HCT116 (cell line): ENCODE results near the gene HES2. TPM values are rescaled to one million over a fixed set of nuclear protein-coding genes. Genes with fewer than 3 reads are reported as not detected.

ENCODE experiments used
- ATAC-seq: fragments of 200-7000 bp; cut with Tn5 transposase; 2 replicates; pipeline ENCODE4 v1.9.1; 2020; ENCODE audit warnings: mild to moderate bottlenecking, moderate library complexity
- BruUV-seq: library from RNA; stranded (reverse); fragments of 400-500 nt; replicated peaks from 2 replicates; lab custom pipeline; 2021; lab: Mats Ljungman, UMichigan
- CTCF ChIA-PET: fragments of 300-600 bp; sonication (Branson Sonifier 250); formaldehyde crosslinking; loops from one replicate; lab custom pipeline; 2021; ENCODE audit warnings: antibody characterized with exemption; lab: Charles Lee
- POLR2A ChIA-PET: fragments of 300-600, 350-600 bp; sonication (Branson Sonifier 250); formaldehyde crosslinking; loops from one replicate; lab custom pipeline; 2021; ENCODE audit warnings: antibody characterized with exemption; lab: Charles Lee
- RAD21 ChIA-PET, 2 experiments: fragments of 300-600 bp; sonication (Branson Sonifier 250); formaldehyde crosslinking; loops; one replicate each; lab custom pipeline; 2023; ENCODE audit warnings: low total read pairs in 2 of 2; ENCODE audit not compliant: uncharacterized antibody in 2 of 2, unreplicated experiment in 2 of 2, low non-redundant PET in 1 of 2; lab: Charles Lee
- DNase-seq: peaks from one replicate; pipeline ENCODE4 v3.0.0-alpha.2; 2010; ENCODE audit warnings: low read depth, low spot score
- H2AFZ ChIP-seq: fragments of 200-600 bp; shearing (Covaris generic), sonication (generic); 2 replicates; pipeline ENCODE4 v1.6.1; 2017; ENCODE audit warnings: low read depth, mixed run types, mixed read lengths, antibody characterized with exemption, low read length; ENCODE audit not compliant: poor library complexity, severe bottlenecking
- H3K27ac ChIP-seq: 2 replicates; pipeline ENCODE4 v1.5.1; 2012; ENCODE audit warnings: low read depth, low read length
- H3K27me3 ChIP-seq: fragments of 200-600 bp; sonication (generic); 2 replicates; pipeline ENCODE4 v1.6.1; 2016; ENCODE audit warnings: mixed run types, low read length, mixed read lengths; ENCODE audit not compliant: insufficient read depth
- H3K36me3 ChIP-seq, 2 experiments: fragments of 200-500 bp in 1 of 2; fragments of 200-600 bp in 1 of 2; sonication (Bioruptor generic) in 1 of 2; sonication (generic) in 1 of 2; 2 replicates each; pipeline versions ENCODE4 v1.5.1 to v1.6.1; 2014 to 2016; ENCODE audit warnings: low read length in 2 of 2, inconsistent platforms in 1 of 2, mixed read lengths in 1 of 2, mixed run types in 1 of 2; ENCODE audit not compliant: insufficient read depth in 2 of 2, control insufficient read depth in 1 of 2
- H3K4me1 ChIP-seq, 2 experiments: fragments of 200-600 bp in 1 of 2; sonication (generic) in 1 of 2; 2 replicates each; pipeline versions ENCODE4 v1.5.1 to v1.6.1; 2012 to 2017; ENCODE audit warnings: low read length in 2 of 2, inconsistent platforms in 1 of 2, mild to moderate bottlenecking in 1 of 2, mixed read lengths in 1 of 2, mixed run types in 1 of 2, moderate library complexity in 1 of 2; ENCODE audit not compliant: insufficient read depth in 2 of 2, control insufficient read depth in 1 of 2
- H3K4me2 ChIP-seq: fragments of 200-600 bp; sonication (generic); 2 replicates; pipeline ENCODE4 v1.6.1; 2017; ENCODE audit warnings: mixed run types, low read length, mixed read lengths
- H3K4me3 ChIP-seq, 2 experiments: fragments of 200-600 bp in 1 of 2; sonication (generic) in 1 of 2; replicated peaks in 1 of 2; 2 replicates each; pipeline ENCODE4 v1.5.1; 2011 to 2016; ENCODE audit warnings: low read length in 2 of 2, control low read depth in 1 of 2, low read depth in 1 of 2, mild to moderate bottlenecking in 1 of 2, mixed read lengths in 1 of 2, mixed run types in 1 of 2
- H3K79me2 ChIP-seq: fragments of 200-600 bp; sonication (generic); 2 replicates; pipeline ENCODE4 v1.6.1; 2017; ENCODE audit warnings: mild to moderate bottlenecking, mixed run types, low read length, moderate library complexity, mixed read lengths; ENCODE audit not compliant: insufficient read depth
- H3K9ac ChIP-seq: fragments of 200-600 bp; sonication (generic); 2 replicates; pipeline ENCODE4 v1.6.1; 2016; ENCODE audit warnings: low read length, mixed read lengths
- H3K9me2 ChIP-seq: fragments of 200-600 bp; sonication (generic), shearing (Covaris generic); 2 replicates; pipeline ENCODE4 v1.6.1; 2017; ENCODE audit warnings: mixed run types, mild to moderate bottlenecking, moderate library complexity; ENCODE audit not compliant: insufficient read depth
- H3K9me3 ChIP-seq, 2 experiments: fragments of 200-500 bp in 1 of 2; fragments of 200-600 bp in 1 of 2; sonication (Bioruptor generic) in 1 of 2; sonication (generic) in 1 of 2; 2 replicates each; pipeline ENCODE4 v1.6.1; 2014 to 2017; ENCODE audit warnings: low read length in 2 of 2, mixed read lengths in 2 of 2, inconsistent platforms in 1 of 2, low read depth in 1 of 2, mild to moderate bottlenecking in 1 of 2, mixed run types in 1 of 2, moderate library complexity in 1 of 2; ENCODE audit not compliant: control insufficient read depth in 1 of 2, insufficient read depth in 1 of 2
- H4K20me1 ChIP-seq: fragments of 200-600 bp; sonication (generic), shearing (Covaris generic); 2 replicates; pipeline ENCODE4 v1.6.1; 2017; ENCODE audit warnings: mixed run types, mild to moderate bottlenecking, moderate library complexity; ENCODE audit not compliant: insufficient read depth
- CBX3 ChIP-seq: IDR thresholded peaks from 2 replicates; pipeline ENCODE4 v1.6.1; 2012; ENCODE audit warnings: low read depth
- EZH2 ChIP-seq: fragments of 200-600 bp; sonication (generic); IDR thresholded peaks from 2 replicates; pipeline ENCODE4 v1.6.1; 2017; ENCODE audit warnings: antibody characterized with exemption, mixed run types
- EZH2phosphoT487 ChIP-seq: fragments of 200-600 bp; IDR thresholded peaks from 2 replicates; pipeline ENCODE4 v1.6.1; 2018; ENCODE audit warnings: antibody characterized with exemption, borderline replicate concordance
- FOSL1 ChIP-seq: IDR thresholded peaks from 2 replicates; pipeline ENCODE4 v1.6.1; 2012; ENCODE audit warnings: low read depth
- JUND ChIP-seq: IDR thresholded peaks from 2 replicates; pipeline ENCODE4 v1.6.1; 2012
- POLR2AphosphoS5 ChIP-seq: IDR thresholded peaks from 2 replicates; pipeline ENCODE4 v1.6.1; 2011; ENCODE audit warnings: mild to moderate bottlenecking, low read depth, low read length, moderate library complexity
- RAD21 ChIP-seq: IDR thresholded peaks from 2 replicates; pipeline ENCODE4 v1.6.1; 2012; ENCODE audit warnings: low read depth, mild to moderate bottlenecking
- SRF ChIP-seq: IDR thresholded peaks from 2 replicates; pipeline ENCODE4 v1.6.1; 2012; ENCODE audit warnings: low read depth
- TCF7L2 ChIP-seq: IDR thresholded peaks from 2 replicates; pipeline ENCODE4 v1.7.0; 2011; ENCODE audit warnings: borderline replicate concordance, inconsistent platforms; ENCODE audit not compliant: insufficient read depth, insufficient read length; ENCODE audit errors: extremely low read depth
- YY1 ChIP-seq: IDR thresholded peaks from 2 replicates; pipeline ENCODE4 v1.6.1; 2011; ENCODE audit warnings: low read length, low read depth, moderate library complexity, mild to moderate bottlenecking; ENCODE audit not compliant: insufficient replicate concordance; ENCODE audit errors: extremely low read depth
- ZFX ChIP-seq: fragments of 450-650 bp; IDR thresholded peaks from 2 replicates; pipeline ENCODE4 v1.6.1; 2017
- intact Hi-C: fragments of 100-400 bp; cut with micrococcal nuclease; formaldehyde crosslinking; loops from 2 replicates; pipeline ENCODE4 v1.10.0; 2022
- total RNA-seq: library from RNA; stranded (reverse); gene quantifications from one replicate; pipeline ENCODE4 v1.2.1, GENCODE V29; 2021; ENCODE audit not compliant: unreplicated experiment
- TF ChIP-seq, protein P1 (sequence below): IDR thresholded peaks from 2 replicates; pipeline ENCODE4 v1.6.1; 2012
- TF ChIP-seq, protein P2 (sequence below): IDR thresholded peaks from 2 replicates; pipeline ENCODE4 v1.6.1; 2012; ENCODE audit warnings: low read depth
- TF ChIP-seq, protein P3 (sequence below): IDR thresholded peaks from 2 replicates; pipeline ENCODE4 v1.6.1; 2012

Gene HES2
- total RNA-seq, 1 experiment from 2014 or later, result 8.4 TPM

DNA sequence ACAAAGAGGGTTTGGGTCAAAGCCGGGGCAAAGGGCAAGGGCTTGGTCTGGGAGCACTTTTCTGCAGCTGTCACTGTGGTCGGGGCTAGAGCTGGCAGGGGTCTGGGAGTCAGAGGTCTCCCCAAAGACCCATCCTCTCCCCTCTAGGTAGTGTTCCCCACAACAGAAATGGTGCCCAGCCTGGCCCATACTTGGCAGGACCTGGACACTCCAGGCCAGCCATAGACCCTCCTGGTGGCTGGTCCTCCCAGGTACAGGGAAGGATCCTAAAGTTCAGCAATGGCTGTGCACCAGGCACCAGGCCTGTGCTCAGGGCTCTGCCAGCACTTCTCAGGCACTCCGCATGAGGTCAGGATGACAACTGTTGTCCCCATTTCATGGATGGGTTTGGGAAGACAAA, 15.8 kb upstream of the HES2 start:
- Histone ChIP-seq H3K9ac (no peak overlapping the region), H3K27me3 (no peaks in the 10 kb centered on the region), H3K4me2 (no peak overlapping the region), H3K27ac (no peak overlapping the region), H4K20me1 (no peaks in the 10 kb centered on the region), H3K9me2 (no peaks in the 10 kb centered on the region), H3K4me3 (no peak overlapping the region), H3K36me3 (no peaks in the 10 kb centered on the region), H2AFZ (no peak overlapping the region), H3K9me3 (no peaks in the 10 kb centered on the region), H3K79me2 (no peaks in the 10 kb centered on the region), H3K4me1 (peaks cover 8 to 20% of the 10 kb centered on the region in 2 experiments)
- intact Hi-C loops, result no loop called here
- RAD21 ChIA-PET, result no interaction called here
- POLR2A ChIA-PET, result no interaction called here
- CTCF ChIA-PET, result interaction anchor here (0.9 kb wide), 1 partner anchor 231 kb away, joined by 4 read pairs; no protein-coding TSS in a partner anchor
- TF ChIP-seq RAD21 (no peak), TCF7L2 (no peak), SRF (no peak), POLR2AphosphoS5 (no peak), FOSL1 (no peak), CBX3 (no peak), YY1 (no peak), ZFX (no peak), EZH2 (no peak), EZH2phosphoT487 (no peak), JUND (no peak)
- TF ChIP-seq, protein P1, sequence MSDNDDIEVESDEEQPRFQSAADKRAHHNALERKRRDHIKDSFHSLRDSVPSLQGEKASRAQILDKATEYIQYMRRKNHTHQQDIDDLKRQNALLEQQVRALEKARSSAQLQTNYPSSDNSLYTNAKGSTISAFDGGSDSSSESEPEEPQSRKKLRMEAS, result no peak
- TF ChIP-seq, protein P2, sequence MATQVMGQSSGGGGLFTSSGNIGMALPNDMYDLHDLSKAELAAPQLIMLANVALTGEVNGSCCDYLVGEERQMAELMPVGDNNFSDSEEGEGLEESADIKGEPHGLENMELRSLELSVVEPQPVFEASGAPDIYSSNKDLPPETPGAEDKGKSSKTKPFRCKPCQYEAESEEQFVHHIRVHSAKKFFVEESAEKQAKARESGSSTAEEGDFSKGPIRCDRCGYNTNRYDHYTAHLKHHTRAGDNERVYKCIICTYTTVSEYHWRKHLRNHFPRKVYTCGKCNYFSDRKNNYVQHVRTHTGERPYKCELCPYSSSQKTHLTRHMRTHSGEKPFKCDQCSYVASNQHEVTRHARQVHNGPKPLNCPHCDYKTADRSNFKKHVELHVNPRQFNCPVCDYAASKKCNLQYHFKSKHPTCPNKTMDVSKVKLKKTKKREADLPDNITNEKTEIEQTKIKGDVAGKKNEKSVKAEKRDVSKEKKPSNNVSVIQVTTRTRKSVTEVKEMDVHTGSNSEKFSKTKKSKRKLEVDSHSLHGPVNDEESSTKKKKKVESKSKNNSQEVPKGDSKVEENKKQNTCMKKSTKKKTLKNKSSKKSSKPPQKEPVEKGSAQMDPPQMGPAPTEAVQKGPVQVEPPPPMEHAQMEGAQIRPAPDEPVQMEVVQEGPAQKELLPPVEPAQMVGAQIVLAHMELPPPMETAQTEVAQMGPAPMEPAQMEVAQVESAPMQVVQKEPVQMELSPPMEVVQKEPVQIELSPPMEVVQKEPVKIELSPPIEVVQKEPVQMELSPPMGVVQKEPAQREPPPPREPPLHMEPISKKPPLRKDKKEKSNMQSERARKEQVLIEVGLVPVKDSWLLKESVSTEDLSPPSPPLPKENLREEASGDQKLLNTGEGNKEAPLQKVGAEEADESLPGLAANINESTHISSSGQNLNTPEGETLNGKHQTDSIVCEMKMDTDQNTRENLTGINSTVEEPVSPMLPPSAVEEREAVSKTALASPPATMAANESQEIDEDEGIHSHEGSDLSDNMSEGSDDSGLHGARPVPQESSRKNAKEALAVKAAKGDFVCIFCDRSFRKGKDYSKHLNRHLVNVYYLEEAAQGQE, result no peak
- TF ChIP-seq, protein P3, sequence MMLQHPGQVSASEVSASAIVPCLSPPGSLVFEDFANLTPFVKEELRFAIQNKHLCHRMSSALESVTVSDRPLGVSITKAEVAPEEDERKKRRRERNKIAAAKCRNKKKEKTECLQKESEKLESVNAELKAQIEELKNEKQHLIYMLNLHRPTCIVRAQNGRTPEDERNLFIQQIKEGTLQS, result no peak
- ATAC-seq (no peak), DNase-seq (no peak)
- no TSS peak for BruUV-seq
